Kidney (tissue), 14 donors: ENCODE results near the gene CD19. TPM values are rescaled to one million over a fixed set of nuclear protein-coding genes. Genes with fewer than 3 reads are reported as not detected.

Experiments
- DNase-seq, 5 donors: peaks; one replicate each; pipeline ENCODE4 v3.0.0-alpha.2; 2013 to 2020
- FAIRE-seq: peaks from 2 replicates; lab custom pipeline; 2012; peaks lifted over from hg19 to GRCh38; lab: Jason Lieb, UNC
- H3K27ac ChIP-seq, 2 donors: one replicate each; pipeline ENCODE4 v1.7.0; 2013; ENCODE audit warnings: low read depth in 2 of 2, low read length in 2 of 2, inconsistent platforms in 1 of 2
- H3K27me3 ChIP-seq: one replicate; pipeline ENCODE4 v1.7.1; 2013; ENCODE audit warnings: low read length, inconsistent platforms; ENCODE audit not compliant: control insufficient read depth, insufficient read depth
- H3K36me3 ChIP-seq, 3 donors: one replicate each; pipeline versions ENCODE4 v1.7.0 to v1.7.1; 2013; ENCODE audit warnings: low read length in 3 of 3, control low read depth in 1 of 3, inconsistent platforms in 1 of 3; ENCODE audit not compliant: insufficient read depth in 3 of 3, control insufficient read depth in 2 of 3
- H3K4me1 ChIP-seq, 3 donors: one replicate each; pipeline versions ENCODE4 v1.7.0 to v1.7.1; 2013; ENCODE audit warnings: low read length in 3 of 3, inconsistent platforms in 1 of 3, low read depth in 1 of 3; ENCODE audit not compliant: control insufficient read depth in 2 of 3, insufficient read depth in 2 of 3
- H3K4me3 ChIP-seq, 3 donors: one replicate each; pipeline versions ENCODE4 v1.7.0 to v1.8.1; 2013; ENCODE audit warnings: low read length in 3 of 3, control low read depth in 1 of 3, inconsistent platforms in 1 of 3
- H3K9ac ChIP-seq, 3 donors: one replicate each; pipeline versions ENCODE4 v1.7.0 to v1.7.1; 2013; ENCODE audit warnings: low read length in 3 of 3, control low read depth in 1 of 3, inconsistent platforms in 1 of 3
- H3K9me3 ChIP-seq, 3 donors: one replicate each; pipeline versions ENCODE4 v1.7.0 to v1.7.1; 2013; ENCODE audit warnings: low read length in 3 of 3, control low read depth in 1 of 3, inconsistent platforms in 1 of 3; ENCODE audit not compliant: control insufficient read depth in 2 of 3, insufficient read depth in 1 of 3
- intact Hi-C: fragments of 100-400 bp; cut with DNase I; formaldehyde crosslinking; loops from one replicate; pipeline ENCODE4 v1.11.1; 2022
- polyA plus RNA-seq: library from polyadenylated mRNA; stranded (reverse); fragments of 350-450 nt; fragmentation: Illumina TruSeq; extraction: RNeasy Lipid Tissue Mini Kit (QIAGEN cat#74804); gene quantifications from one replicate; pipeline ENCODE4 v1.2.3, GENCODE V29; 2014; ENCODE audit warnings: low read depth, low replicate concordance; ENCODE audit not compliant: insufficient read depth
- total RNA-seq: library from RNA; stranded (reverse); fragmentation: NEBNext Ultra II Directional; extraction: Animal tissue kit (Norgen Biotek cat#: 25700); gene quantifications from one replicate; pipeline ENCODE4 v1.2.1, GENCODE V29; 2021
- TF ChIP-seq, protein P1 (sequence below): IDR thresholded peaks from 3 replicates; pipeline ENCODE4 v1.5.1; 2012; ENCODE audit warnings: mild to moderate bottlenecking, moderate library complexity, borderline replicate concordance; ENCODE audit not compliant: insufficient read depth; ENCODE audit errors: extremely low read depth
- donor health status: control.
- donor health status: control.
- donor health status: control.
- donor health status: control.
- donor health status: control.
- donor health status: DM: yes; HTN: yes; CAD: no.
- donor health status: Normal renal cell carcinoma (clear cell type).

Gene CD19
- total and polyA plus RNA-seq, 2 donors from 2014 or later, result 0.47 to 2.6 TPM

DNA sequence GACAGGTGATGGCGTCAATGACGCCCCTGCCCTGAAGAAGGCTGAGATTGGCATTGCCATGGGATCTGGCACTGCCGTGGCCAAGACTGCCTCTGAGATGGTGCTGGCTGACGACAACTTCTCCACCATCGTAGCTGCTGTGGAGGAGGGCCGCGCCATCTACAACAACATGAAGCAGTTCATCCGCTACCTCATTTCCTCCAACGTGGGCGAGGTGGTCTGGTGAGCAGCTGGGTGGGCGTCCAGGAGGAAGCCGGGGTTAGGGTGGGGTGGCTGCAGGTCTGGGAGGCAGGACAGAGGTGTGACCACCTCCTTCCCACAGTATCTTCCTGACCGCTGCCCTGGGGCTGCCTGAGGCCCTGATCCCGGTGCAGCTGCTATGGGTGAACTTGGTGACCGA lies 29.9 kb upstream of the CD19 start:
- Histone ChIP-seq H3K9ac (no peak overlapping the region), H3K27me3 (no peaks in the 10 kb centered on the region), H3K27ac (no peak overlapping the region), H3K36me3 (peaks cover 0 to 2% (median 0%) of the 10 kb centered on the region in 3 donors), H3K4me3 (no peak overlapping the region), H3K4me1 (no peaks in the 10 kb centered on the region), H3K9me3 (no peaks in the 10 kb centered on the region)
- TF ChIP-seq, protein P1, sequence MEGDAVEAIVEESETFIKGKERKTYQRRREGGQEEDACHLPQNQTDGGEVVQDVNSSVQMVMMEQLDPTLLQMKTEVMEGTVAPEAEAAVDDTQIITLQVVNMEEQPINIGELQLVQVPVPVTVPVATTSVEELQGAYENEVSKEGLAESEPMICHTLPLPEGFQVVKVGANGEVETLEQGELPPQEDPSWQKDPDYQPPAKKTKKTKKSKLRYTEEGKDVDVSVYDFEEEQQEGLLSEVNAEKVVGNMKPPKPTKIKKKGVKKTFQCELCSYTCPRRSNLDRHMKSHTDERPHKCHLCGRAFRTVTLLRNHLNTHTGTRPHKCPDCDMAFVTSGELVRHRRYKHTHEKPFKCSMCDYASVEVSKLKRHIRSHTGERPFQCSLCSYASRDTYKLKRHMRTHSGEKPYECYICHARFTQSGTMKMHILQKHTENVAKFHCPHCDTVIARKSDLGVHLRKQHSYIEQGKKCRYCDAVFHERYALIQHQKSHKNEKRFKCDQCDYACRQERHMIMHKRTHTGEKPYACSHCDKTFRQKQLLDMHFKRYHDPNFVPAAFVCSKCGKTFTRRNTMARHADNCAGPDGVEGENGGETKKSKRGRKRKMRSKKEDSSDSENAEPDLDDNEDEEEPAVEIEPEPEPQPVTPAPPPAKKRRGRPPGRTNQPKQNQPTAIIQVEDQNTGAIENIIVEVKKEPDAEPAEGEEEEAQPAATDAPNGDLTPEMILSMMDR, result no peak
- FAIRE-seq (no peak), DNase-seq (no peak)
- intact Hi-C loops, result no loop called here

DNA sequence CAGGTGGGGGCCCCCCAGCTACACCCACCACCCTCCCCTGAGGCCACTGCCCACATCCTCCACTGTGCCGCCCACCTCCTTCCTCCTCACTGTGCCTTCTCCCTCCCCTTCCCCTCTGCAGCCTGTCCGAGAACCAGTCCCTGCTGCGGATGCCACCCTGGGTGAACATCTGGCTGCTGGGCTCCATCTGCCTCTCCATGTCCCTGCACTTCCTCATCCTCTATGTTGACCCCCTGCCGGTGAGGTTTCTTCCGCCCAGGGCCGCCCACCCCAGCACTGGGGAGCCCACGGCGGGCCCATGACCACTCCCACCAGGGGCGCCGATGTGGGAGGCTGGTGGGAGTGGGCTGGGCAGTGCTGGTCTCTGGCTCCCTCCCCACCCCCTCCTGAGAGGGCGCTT lies 28.9 kb upstream of the CD19 start:
- intact Hi-C loops, result no loop called here
- FAIRE-seq (no peak), DNase-seq (no peak)
- Histone ChIP-seq H3K4me3 (no peak overlapping the region), H3K36me3 (peaks cover 0 to 2% (median 0%) of the 10 kb centered on the region in 3 donors), H3K27me3 (no peaks in the 10 kb centered on the region), H3K27ac (no peak overlapping the region), H3K9me3 (no peaks in the 10 kb centered on the region), H3K4me1 (no peaks in the 10 kb centered on the region), H3K9ac (no peak overlapping the region)
- TF ChIP-seq, protein P1, result no peak

DNA sequence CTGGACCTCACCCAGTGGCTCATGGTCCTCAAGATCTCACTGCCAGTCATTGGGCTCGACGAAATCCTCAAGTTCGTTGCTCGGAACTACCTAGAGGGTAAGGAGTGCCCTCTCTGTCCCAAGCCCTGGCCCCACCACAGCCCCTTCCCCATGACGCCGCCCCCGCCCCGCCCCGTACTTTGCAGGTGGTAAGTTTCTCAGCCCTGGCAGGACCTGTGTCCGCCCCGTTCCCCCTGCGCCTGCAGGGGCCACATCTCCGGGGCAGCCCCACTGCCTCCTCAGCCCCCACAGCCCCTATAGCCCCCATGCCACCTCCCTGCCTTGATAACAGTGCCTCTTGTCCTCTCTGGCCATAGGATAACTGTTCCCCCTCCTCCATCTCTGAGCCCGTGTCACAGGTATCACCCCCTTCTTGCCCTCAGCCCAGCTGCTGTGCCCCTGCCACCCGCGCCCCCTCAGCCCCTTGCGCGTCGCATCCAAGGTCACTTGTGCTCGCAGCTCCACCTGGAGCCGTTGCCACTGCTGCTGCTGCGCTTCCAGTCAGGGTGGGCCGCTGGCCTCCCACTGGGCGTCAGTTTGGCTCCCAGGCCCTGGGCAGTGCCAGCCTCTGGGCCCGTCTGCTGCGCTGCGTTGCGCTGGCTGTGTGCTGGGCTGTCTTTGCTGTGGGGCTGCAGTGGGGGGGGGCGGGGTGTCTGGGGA lies 28.3 kb upstream of the CD19 start:
- Histone ChIP-seq H3K27me3 (no peaks in the 10 kb centered on the region), H3K4me3 (no peak overlapping the region), H3K9me3 (no peaks in the 10 kb centered on the region), H3K27ac (no peak overlapping the region), H3K4me1 (no peaks in the 10 kb centered on the region), H3K36me3 (peaks cover 0 to 4% (median 2%) of the 10 kb centered on the region in 3 donors), H3K9ac (no peak overlapping the region)
- FAIRE-seq, result no peak
- TF ChIP-seq, protein P1, result no peak
- no peak for DNase-seq
- intact Hi-C loops, result no loop called here

DNA sequence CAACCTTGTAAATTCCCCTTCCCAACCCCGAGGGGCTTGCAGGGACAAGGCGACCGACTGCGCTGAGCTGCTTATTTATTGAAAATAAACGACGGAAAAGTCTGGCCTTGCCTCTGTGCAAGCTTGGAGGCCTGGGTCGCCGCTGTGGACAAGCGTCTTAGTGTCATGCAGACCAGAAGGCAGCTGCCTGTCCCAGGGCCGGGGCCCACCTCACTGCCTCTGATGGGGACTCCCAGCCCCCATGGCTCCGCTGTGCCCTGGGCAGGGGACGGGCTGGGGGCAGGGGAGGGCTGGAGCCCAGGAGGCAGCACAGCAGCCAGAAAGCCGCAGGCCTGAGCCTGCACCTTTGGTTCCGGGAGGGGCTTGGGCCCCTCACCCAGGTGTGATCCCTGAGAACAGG lies 27.4 kb upstream of the CD19 start:
- Histone ChIP-seq H3K9ac (no peak overlapping the region), H3K9me3 (no peaks in the 10 kb centered on the region), H3K4me3 (no peak overlapping the region), H3K27ac (no peak overlapping the region), H3K4me1 (no peaks in the 10 kb centered on the region), H3K27me3 (no peaks in the 10 kb centered on the region), H3K36me3 (peaks cover 0 to 6% (median 2%) of the 10 kb centered on the region in 3 donors)
- intact Hi-C loops, result no loop called here
- TF ChIP-seq, protein P1, result no peak
- FAIRE-seq (no peak), DNase-seq (peak in 1 of 5 donors; percentile 79)
